ENCODE measurements around the gene SLC2A8.

The SLC2A8 gene

DNA sequence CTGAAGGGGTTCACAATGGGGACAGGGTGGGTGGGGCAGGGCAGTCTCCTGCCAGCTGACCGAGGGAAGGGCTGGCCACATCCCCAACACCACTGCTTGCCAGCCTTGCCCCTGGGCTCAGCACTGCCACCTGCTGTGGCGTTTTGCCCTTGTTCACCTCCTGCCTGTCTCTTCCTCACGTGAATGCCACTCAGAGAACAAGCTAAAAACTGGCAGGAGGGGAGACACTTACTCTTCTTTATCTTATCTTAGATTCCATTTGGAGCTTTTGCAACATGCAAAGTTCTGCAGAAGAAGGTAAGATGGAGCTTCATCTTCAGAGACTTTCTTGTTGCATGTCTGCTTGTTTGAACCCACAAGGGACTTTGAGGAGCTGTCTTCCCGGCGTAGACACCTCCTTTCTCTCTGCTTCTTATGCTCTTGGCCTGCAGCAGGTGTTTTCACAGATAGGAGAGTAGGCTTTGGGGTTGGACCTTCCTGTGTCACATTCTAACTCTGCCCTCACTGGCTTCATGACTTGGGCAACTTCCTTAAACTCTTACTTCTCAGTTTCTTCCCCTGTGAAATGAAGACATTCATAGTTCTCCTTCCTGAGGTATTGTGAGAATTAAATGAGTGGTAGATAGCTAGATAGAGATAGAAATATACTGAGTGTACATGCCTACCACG is 58.5 kb downstream of the SLC2A8 start:
- H3K4me3 ChIP-seq: no peak overlapping the region
- no peak for DNase-seq (ENCODE audit: low spot score)
- TF ChIP-seq, protein P1, sequence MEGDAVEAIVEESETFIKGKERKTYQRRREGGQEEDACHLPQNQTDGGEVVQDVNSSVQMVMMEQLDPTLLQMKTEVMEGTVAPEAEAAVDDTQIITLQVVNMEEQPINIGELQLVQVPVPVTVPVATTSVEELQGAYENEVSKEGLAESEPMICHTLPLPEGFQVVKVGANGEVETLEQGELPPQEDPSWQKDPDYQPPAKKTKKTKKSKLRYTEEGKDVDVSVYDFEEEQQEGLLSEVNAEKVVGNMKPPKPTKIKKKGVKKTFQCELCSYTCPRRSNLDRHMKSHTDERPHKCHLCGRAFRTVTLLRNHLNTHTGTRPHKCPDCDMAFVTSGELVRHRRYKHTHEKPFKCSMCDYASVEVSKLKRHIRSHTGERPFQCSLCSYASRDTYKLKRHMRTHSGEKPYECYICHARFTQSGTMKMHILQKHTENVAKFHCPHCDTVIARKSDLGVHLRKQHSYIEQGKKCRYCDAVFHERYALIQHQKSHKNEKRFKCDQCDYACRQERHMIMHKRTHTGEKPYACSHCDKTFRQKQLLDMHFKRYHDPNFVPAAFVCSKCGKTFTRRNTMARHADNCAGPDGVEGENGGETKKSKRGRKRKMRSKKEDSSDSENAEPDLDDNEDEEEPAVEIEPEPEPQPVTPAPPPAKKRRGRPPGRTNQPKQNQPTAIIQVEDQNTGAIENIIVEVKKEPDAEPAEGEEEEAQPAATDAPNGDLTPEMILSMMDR (IDR thresholded peaks at IDR 0.05): no peak

DNA sequence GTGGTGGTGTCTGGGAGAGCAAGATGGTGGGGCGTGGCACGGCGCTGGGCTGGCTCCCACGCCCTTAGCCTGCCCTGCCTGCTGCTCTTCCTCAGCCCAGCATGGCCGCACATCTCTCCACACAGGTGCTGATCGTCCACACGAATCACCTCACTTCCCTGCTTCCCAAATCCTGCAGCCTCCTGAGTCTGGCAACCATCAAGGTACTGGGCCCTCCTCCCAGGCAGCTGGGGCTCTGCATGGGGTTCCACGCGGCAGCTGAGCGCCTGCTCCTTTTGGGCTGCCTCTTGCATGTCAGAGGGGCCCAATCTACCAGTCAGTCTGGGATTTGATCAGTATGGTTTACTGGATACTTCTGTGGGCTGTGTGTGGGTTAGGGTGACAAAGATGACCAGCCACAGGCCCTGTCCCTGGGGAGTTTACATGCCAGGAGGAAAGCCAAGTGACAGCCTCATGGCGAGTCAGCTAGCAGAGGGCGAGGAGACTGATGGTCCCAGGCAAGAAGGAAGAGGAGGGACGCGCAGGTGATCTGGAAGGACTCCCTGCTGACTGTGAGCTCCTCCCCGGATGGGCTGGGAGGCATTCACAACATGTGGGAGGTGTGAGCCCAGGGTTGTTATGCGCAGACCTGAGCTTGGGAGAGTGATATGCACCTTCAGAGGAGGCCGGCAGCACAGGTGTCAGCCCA is 60.4 kb downstream of the SLC2A8 start:
- no peak overlapping the region for H3K4me3 ChIP-seq
- TF ChIP-seq, protein P1 (IDR thresholded peaks at IDR 0.05): no peak
- H3K27ac ChIP-seq: no peak overlapping the region
- DNase-seq (ENCODE audit: low spot score): no peak

More for the DNA sequence above, 58.5 kb downstream of the SLC2A8 start:
- H3K27ac ChIP-seq: no peak overlapping the region
